Osteoblast (primary cell): ENCODE measurements around the gene GLDN. TPM values are rescaled to one million over a fixed set of nuclear protein-coding genes. Genes with fewer than 3 reads are reported as not detected.

Experiments
- DNase-seq: peaks from one replicate; pipeline ENCODE4 v3.0.0; 2011; ENCODE audit warnings: low spot score, mixed read lengths; ENCODE audit not compliant: insufficient read length; ENCODE audit errors: missing footprints
- H2AFZ ChIP-seq: 2 replicates; pipeline ENCODE4 v1.6.0; 2011; ENCODE audit warnings: mild to moderate bottlenecking, low read length
- H3K27ac ChIP-seq: 2 replicates; pipeline ENCODE4 v1.5.1; 2011; ENCODE audit warnings: mild to moderate bottlenecking, low read depth, low read length, moderate library complexity
- H3K27me3 ChIP-seq: 2 replicates; pipeline ENCODE4 v1.6.0; 2012; ENCODE audit warnings: mild to moderate bottlenecking, control low read depth, inconsistent platforms, low read length, moderate library complexity; ENCODE audit not compliant: insufficient read depth
- H3K36me3 ChIP-seq: 2 replicates; pipeline ENCODE4 v1.5.1; 2011; ENCODE audit warnings: mild to moderate bottlenecking, low read length, control low read depth, moderate library complexity; ENCODE audit not compliant: insufficient read depth
- H3K4me1 ChIP-seq: 2 replicates; pipeline ENCODE4 v1.5.1; 2011; ENCODE audit warnings: mild to moderate bottlenecking, low read length, control low read depth, moderate library complexity; ENCODE audit not compliant: insufficient read depth
- H3K4me2 ChIP-seq: 2 replicates; pipeline ENCODE4 v1.6.0; 2011; ENCODE audit warnings: mild to moderate bottlenecking, low read length; ENCODE audit not compliant: insufficient read depth
- H3K4me3 ChIP-seq: fragments of 200-600 bp; sonication (generic); 3 replicates; pipeline ENCODE4 v1.5.1; 2012; ENCODE audit warnings: mild to moderate bottlenecking, low read length, inconsistent platforms; ENCODE audit not compliant: insufficient read depth
- H3K79me2 ChIP-seq: 2 replicates; pipeline ENCODE4 v1.6.0; 2012; ENCODE audit warnings: mild to moderate bottlenecking, low read length, control low read depth, inconsistent platforms; ENCODE audit not compliant: insufficient read depth
- H3K9me3 ChIP-seq: 2 replicates; pipeline ENCODE4 v1.5.1; 2011; ENCODE audit warnings: low read depth, low read length, control low read depth
- H4K20me1 ChIP-seq: 2 replicates; pipeline ENCODE4 v1.6.0; 2012; ENCODE audit warnings: mild to moderate bottlenecking, low read length, control low read depth; ENCODE audit not compliant: insufficient read depth
- total RNA-seq: library from RNA; depleted of rRNA; stranded (reverse); fragments of >200 nt; gene quantifications from 2 replicates; pipeline ENCODE4 v1.2.3, GENCODE V29; 2012
- TF ChIP-seq, protein P1 (sequence below): IDR thresholded peaks from 2 replicates; pipeline ENCODE4 v1.5.1; 2011; ENCODE audit warnings: mild to moderate bottlenecking, low read depth, low read length, moderate library complexity; ENCODE audit errors: extremely low read depth

GLDN gene
- total RNA-seq, 1 donor, result 1.1 TPM

DNA sequence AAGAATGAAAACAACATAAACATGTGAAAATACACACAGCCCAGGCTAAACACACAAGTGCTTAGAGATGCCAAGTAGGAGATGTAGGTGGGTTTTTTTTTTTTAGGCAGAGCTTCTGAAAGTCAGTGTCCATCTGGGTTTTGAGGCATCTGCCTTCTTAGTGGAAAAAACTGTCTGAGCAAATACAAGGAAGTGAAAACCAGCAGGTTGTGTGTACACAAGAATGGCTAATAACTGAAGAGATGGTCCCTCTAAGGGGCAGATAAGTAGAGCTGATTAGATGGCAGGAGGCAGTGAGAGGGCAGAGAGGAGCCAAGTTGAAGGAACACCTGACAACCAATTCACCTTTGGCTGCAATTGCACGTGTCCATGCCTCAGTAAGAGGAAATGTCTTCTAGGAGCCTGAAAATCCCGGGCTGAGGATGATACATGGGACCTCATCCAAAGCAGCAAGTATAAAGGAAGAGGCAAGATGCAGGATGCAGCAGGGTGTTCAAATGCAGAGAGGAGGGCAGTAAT, 37.9 kb upstream of the GLDN start:
- Histone ChIP-seq H4K20me1 (no peaks in the 10 kb centered on the region), H3K4me2 (no peak overlapping the region), H3K36me3 (no peaks in the 10 kb centered on the region), H3K79me2 (no peaks in the 10 kb centered on the region), H2AFZ (no peak overlapping the region), H3K4me1 (no peaks in the 10 kb centered on the region), H3K9me3 (no peaks in the 10 kb centered on the region), H3K4me3 (no peak overlapping the region), H3K27me3 (peaks cover 5% of the 10 kb centered on the region), H3K27ac (no peak overlapping the region)
- TF ChIP-seq, protein P1, sequence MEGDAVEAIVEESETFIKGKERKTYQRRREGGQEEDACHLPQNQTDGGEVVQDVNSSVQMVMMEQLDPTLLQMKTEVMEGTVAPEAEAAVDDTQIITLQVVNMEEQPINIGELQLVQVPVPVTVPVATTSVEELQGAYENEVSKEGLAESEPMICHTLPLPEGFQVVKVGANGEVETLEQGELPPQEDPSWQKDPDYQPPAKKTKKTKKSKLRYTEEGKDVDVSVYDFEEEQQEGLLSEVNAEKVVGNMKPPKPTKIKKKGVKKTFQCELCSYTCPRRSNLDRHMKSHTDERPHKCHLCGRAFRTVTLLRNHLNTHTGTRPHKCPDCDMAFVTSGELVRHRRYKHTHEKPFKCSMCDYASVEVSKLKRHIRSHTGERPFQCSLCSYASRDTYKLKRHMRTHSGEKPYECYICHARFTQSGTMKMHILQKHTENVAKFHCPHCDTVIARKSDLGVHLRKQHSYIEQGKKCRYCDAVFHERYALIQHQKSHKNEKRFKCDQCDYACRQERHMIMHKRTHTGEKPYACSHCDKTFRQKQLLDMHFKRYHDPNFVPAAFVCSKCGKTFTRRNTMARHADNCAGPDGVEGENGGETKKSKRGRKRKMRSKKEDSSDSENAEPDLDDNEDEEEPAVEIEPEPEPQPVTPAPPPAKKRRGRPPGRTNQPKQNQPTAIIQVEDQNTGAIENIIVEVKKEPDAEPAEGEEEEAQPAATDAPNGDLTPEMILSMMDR, result no peak
- DNase-seq, result no peak

DNA sequence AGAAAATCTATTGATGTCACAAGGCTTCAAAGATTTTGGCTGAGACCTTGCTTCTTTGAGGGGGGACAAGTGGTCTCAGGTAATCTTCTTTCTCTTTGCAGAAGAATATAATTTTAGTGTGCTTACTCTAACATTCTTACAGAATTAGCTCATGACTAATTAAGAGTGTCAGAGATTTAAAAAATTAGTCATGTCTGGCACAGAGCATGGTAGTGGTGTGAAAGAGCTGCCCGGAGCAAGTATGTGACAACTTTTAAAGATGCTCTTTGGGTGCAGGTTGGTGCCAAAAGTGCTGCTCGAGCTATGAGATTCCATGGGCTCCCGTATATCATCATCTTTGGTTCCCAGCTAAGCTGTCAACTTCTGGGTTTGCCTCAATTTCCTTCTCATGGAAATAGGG, 34.1 kb upstream of the GLDN start:
- Histone ChIP-seq H3K27me3 (peaks cover 4% of the 10 kb centered on the region), H3K4me1 (peaks cover 27% of the 10 kb centered on the region), H3K9me3 (no peaks in the 10 kb centered on the region), H3K36me3 (no peaks in the 10 kb centered on the region), H3K4me3 (no peak overlapping the region), H2AFZ (no peak overlapping the region), H3K27ac (no peak overlapping the region), H3K4me2 (no peak overlapping the region), H3K79me2 (no peaks in the 10 kb centered on the region), H4K20me1 (no peaks in the 10 kb centered on the region)
- DNase-seq, result no peak
- TF ChIP-seq, protein P1, result no peak

DNA sequence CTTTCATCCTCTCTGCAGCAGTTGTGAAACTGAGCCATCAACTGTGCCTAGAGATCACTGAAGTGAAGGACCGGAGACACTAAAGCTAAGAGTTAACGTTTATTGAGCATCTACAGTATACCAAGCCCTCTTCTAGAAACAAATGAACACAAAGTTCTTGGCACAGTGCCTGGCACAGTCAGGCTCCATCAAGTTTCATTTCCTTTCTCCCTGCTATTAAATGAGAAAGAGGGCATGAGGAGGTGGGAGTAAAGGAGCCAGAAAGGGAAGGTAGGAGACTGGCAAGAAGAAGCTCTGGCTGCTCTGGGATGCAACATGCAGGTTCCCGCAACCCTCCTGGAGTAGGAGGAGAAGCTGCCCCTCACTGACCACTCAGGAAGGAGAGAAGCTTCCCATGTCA, 33.6 kb upstream of the GLDN start:
- Histone ChIP-seq H3K27me3 (peaks cover 4% of the 10 kb centered on the region), H3K9me3 (no peaks in the 10 kb centered on the region), H4K20me1 (no peaks in the 10 kb centered on the region), H3K27ac (no peak overlapping the region), H2AFZ (no peak overlapping the region), H3K4me2 (no peak overlapping the region), H3K4me3 (no peak overlapping the region), H3K36me3 (no peaks in the 10 kb centered on the region), H3K79me2 (no peaks in the 10 kb centered on the region), H3K4me1 (peaks cover 31% of the 10 kb centered on the region)
- TF ChIP-seq, protein P1, result no peak
- DNase-seq, result no peak

DNA sequence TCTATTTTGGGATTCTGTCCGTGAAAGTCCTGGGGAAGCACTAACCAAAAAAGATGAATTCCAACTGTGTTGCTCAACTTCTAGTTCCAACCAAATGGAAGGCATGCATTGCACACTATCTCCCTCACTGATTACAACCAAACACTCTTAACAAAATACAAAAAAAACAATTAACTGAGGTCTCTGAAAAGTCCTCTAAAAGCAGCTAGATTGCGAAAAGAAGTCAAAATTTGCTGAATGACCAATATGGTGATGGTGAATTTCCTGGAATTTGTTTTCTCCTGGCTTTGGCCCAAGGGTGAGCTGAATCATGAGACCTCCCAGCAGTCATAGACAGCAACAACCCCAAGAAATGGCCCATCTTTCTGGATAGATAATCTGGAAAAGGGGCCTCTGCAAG, 31.4 kb upstream of the GLDN start:
- Histone ChIP-seq H3K79me2 (no peaks in the 10 kb centered on the region), H3K27ac (peak overlapping the region; percentile 34), H3K4me1 (peaks cover 36% of the 10 kb centered on the region), H3K9me3 (no peaks in the 10 kb centered on the region), H2AFZ (no peak overlapping the region), H4K20me1 (no peaks in the 10 kb centered on the region), H3K4me2 (peak overlapping the region; percentile 20), H3K27me3 (no peaks in the 10 kb centered on the region), H3K4me3 (no peak overlapping the region), H3K36me3 (no peaks in the 10 kb centered on the region)
- TF ChIP-seq, protein P1, result no peak
- no peak for DNase-seq
